Sigmoid colon (tissue), 7 donors: ENCODE data around the gene METTL27. TPM values are rescaled to one million over a fixed set of nuclear protein-coding genes. Genes with fewer than 3 reads are reported as not detected.

ENCODE experiments used
- DNase-seq: peaks from one replicate; pipeline ENCODE4 v3.0.0-alpha.2; 2019
- H3K27ac ChIP-seq, 4 donors: fragments of 200-600 bp; sonication (generic); one replicate each; pipeline ENCODE4 v1.5.1; 2016 to 2019; ENCODE audit warnings: mild to moderate bottlenecking in 1 of 4
- H3K27me3 ChIP-seq, 3 donors: fragments of 200-600 bp; sonication (generic); one replicate each; pipeline ENCODE4 v1.5.1; 2019; ENCODE audit warnings: mild to moderate bottlenecking in 1 of 3
- H3K36me3 ChIP-seq, 4 donors: fragments of 200-600 bp; sonication (generic); one replicate each; pipeline ENCODE4 v1.5.1; 2016 to 2019
- H3K4me1 ChIP-seq, 4 donors: fragments of 200-600 bp; sonication (generic); one replicate each; pipeline ENCODE4 v1.5.1; 2017 to 2019
- H3K4me3 ChIP-seq, 4 donors: fragments of 200-600 bp; sonication (generic); one replicate each; pipeline ENCODE4 v1.5.1; 2017 to 2019; ENCODE audit warnings: mild to moderate bottlenecking in 2 of 4, moderate library complexity in 1 of 4
- H3K9me3 ChIP-seq, 4 donors: fragments of 200-600 bp in 3 of 4; sonication (generic) in 3 of 4; one replicate each; pipeline versions ENCODE4 v1.5.1 to v1.6.1; 2013 to 2019
- EP300 ChIP-seq, 4 donors: sonication (generic); formaldehyde crosslinking; IDR thresholded peaks; one replicate each; pipeline ENCODE4 v1.6.1; 2017; ENCODE audit warnings: antibody characterized with exemption in 4 of 4
- POLR2A ChIP-seq, 2 donors: fragments of 450-650 bp; IDR thresholded peaks; one replicate each; pipeline ENCODE4 v1.6.1; 2016; ENCODE audit warnings: antibody characterized with exemption in 2 of 2, mild to moderate bottlenecking in 2 of 2, moderate library complexity in 2 of 2
- POLR2AphosphoS5 ChIP-seq, 4 donors: sonication (generic); formaldehyde crosslinking; IDR thresholded peaks; one replicate each; pipeline ENCODE4 v1.6.1; 2017; ENCODE audit warnings: antibody characterized with exemption in 4 of 4
- WGBS, 2 donors: extraction: QIAGEN DNeasy Blood & Tissue Kit; methylation state at CpG; one replicate each; pipeline ENCODE4 v1.1.7; 2013; 5-methylcytosine and 5-hydroxymethylcytosine counted together
- intact Hi-C: fragments of 100-400 bp; cut with DNase I; formaldehyde crosslinking; loops from one replicate; pipeline ENCODE4 v1.15.1; 2023
- polyA plus RNA-seq, 3 donors: library from polyadenylated mRNA; stranded (reverse); fragments of 200-250 nt; gene quantifications; one replicate each; pipeline ENCODE4 v1.2.3, GENCODE V29; 2013
- total RNA-seq, 4 donors: library from RNA; depleted of rRNA; stranded (reverse); fragments of >200 nt; gene quantifications; one replicate each; pipeline ENCODE4 v1.1.0, GENCODE V29; 2016
- TF ChIP-seq, protein P1 (sequence below), 4 experiments: fragments of 450-650 bp in 3 of 4; fragments of 200-600 bp in 1 of 4; IDR thresholded peaks; one replicate each; pipeline ENCODE4 v1.5.1; 2016 to 2019; ENCODE audit warnings: antibody characterized with exemption in 4 of 4, mild to moderate bottlenecking in 3 of 4, moderate library complexity in 2 of 4
- donor health status: healthy with polysubstance abuse.
- donor health status: Bipolar disorder and iron deficiency.
- donor health status: healthy.

The METTL27 gene
- total and polyA plus RNA-seq, 7 donors, result 0.99 to 12.3 (median 2.9) TPM

DNA sequence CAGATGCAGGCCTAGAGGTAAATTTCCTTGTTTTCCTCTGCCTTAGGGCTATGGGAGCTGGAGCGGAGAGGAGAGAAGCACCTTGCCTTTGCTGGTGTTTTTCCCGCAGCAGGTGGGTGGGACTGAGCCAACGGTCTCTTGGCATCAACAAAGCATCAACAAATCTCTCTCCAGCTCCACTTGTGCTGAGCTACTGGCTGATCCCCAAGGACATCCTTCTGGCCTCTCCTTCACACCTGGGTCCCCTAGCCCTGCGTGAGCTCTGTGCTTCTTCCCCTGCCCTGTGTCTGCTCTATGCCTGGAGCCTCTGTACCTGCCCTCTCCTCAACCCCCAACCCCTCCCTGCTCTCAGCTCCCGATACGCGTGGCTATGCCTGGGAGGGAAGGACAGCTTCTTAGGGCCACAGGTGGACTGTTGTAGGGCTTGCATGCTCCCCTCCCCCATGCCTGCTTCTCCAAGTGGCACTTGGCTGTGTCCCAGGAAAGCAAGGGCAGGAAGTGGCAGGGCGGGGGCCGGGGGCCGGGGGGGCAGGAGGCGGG, 14.7 kb downstream of the METTL27 start:
- H3K36me3 ChIP-seq, result no peaks in the 10 kb centered on the region
- H3K27me3 ChIP-seq, result peaks cover 0 to 7% (median 0%) of the 10 kb centered on the region in 3 donors
- H3K9me3 ChIP-seq, result no peaks in the 10 kb centered on the region
- TF ChIP-seq EP300 (IDR thresholded peaks at IDR 0.05), result no peak
- TF ChIP-seq POLR2A (IDR thresholded peaks at IDR 0.05), result peak in 1 of 2 donors; percentile 8
- TF ChIP-seq, protein P1, sequence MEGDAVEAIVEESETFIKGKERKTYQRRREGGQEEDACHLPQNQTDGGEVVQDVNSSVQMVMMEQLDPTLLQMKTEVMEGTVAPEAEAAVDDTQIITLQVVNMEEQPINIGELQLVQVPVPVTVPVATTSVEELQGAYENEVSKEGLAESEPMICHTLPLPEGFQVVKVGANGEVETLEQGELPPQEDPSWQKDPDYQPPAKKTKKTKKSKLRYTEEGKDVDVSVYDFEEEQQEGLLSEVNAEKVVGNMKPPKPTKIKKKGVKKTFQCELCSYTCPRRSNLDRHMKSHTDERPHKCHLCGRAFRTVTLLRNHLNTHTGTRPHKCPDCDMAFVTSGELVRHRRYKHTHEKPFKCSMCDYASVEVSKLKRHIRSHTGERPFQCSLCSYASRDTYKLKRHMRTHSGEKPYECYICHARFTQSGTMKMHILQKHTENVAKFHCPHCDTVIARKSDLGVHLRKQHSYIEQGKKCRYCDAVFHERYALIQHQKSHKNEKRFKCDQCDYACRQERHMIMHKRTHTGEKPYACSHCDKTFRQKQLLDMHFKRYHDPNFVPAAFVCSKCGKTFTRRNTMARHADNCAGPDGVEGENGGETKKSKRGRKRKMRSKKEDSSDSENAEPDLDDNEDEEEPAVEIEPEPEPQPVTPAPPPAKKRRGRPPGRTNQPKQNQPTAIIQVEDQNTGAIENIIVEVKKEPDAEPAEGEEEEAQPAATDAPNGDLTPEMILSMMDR (IDR thresholded peaks at IDR 0.05), result no peak
- peak overlapping the region in 3 of 4 donors; percentile 10 to 28 (median 13) for H3K27ac ChIP-seq
- intact Hi-C loops, result no loop called here
- DNase-seq, result no peak
- 4 to 19% methylated on average over 11 of the region's 11 CpGs for WGBS, 2 donors
- no peak overlapping the region for H3K4me3 ChIP-seq
- H3K4me1 ChIP-seq, result peaks cover 0 to 19% (median 15%) of the 10 kb centered on the region in 4 donors

GRCh38 chr7:73824986-73825385, 17.3 kb downstream of the METTL27 start:
- Histone ChIP-seq H3K27ac (no peak overlapping the region), H3K9me3 (no peaks in the 10 kb centered on the region), H3K4me1 (peaks cover 0 to 24% (median 17%) of the 10 kb centered on the region in 4 donors), H3K4me3 (no peak overlapping the region), H3K36me3 (no peaks in the 10 kb centered on the region), H3K27me3 (no peaks in the 10 kb centered on the region)
- intact Hi-C loops, result no loop called here
- DNase-seq, result no peak
- no peak for TF ChIP-seq EP300 (IDR thresholded peaks at IDR 0.05)
- TF ChIP-seq POLR2A (IDR thresholded peaks at IDR 0.05), result no peak
- no peak for TF ChIP-seq POLR2AphosphoS5 (IDR thresholded peaks at IDR 0.05)
- TF ChIP-seq, protein P1 (IDR thresholded peaks at IDR 0.05), result no peak
- WGBS, 2 donors, result 79 to 89% methylated on average over 9 of the region's 9 CpGs

DNA sequence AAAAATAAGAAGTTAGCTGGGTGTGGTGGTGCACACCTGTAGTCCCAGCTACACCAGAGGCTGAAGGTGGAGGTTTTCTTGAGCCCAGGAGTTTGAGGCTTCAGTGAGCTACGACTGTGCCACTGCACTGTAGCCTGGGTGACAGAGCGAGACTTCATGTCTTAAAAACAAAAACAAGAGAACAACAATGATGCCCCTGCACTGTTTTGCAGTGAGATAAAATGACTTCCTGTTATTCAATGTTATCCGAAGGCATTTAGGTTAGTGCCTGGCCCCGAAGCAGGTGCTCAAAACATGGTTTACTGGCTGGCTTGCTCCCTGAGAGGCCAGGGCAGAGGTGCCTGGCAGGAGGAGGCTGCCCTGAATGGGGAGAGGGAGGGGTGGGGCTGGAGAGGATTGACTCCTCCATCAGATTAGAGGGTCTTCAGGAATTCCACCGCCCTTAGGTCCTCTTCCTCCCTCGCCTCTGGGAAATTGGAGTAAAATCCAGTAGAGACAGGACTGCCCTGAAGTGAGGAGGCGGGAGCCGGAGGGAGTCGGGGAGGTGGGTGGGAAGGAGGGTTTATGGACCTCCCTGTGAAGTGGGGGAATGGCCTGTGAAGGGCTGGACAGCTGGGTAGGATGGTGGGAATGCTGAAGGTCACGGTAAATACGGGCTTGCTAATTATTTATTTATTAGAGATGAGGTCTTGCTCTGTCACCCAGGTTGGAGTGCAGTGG, 18.3 kb downstream of the METTL27 start:
- Histone ChIP-seq H3K9me3 (no peaks in the 10 kb centered on the region), H3K36me3 (no peaks in the 10 kb centered on the region), H3K27me3 (no peaks in the 10 kb centered on the region), H3K4me3 (no peak overlapping the region), H3K4me1 (peaks cover 0 to 24% (median 17%) of the 10 kb centered on the region in 4 donors), H3K27ac (no peak overlapping the region)
- 77 to 83% methylated on average over 11 of the region's 11 CpGs for WGBS, 2 donors
- TF ChIP-seq EP300 (IDR thresholded peaks at IDR 0.05) (no peak), POLR2A (IDR thresholded peaks at IDR 0.05) (no peak), POLR2AphosphoS5 (IDR thresholded peaks at IDR 0.05) (no peak)
- TF ChIP-seq, protein P1 (IDR thresholded peaks at IDR 0.05), result no peak
- intact Hi-C loops, result no loop called here
- DNase-seq, result no peak

DNA sequence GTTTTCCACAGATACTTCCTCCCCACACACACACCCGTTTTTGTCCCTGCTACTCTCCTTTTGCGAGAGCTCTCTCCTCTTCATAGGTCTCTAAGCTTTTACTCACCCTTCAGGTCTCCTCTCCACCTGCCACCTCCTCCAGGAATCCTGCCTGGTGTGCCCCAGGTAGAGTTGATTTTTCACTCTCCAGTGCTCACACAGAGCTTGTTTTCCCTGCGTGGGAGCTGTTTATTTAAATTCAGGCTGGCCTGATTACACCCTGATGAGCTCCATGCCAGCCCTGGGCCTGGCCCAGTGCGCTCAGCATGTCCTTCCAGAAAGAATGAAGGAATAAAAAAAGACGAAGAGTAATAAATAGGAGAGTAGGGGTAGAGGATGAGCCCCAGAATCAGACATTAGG, 19.1 kb downstream of the METTL27 start:
- WGBS, 2 donors, result 36 to 66% methylated on average over 5 of the region's 5 CpGs
- H3K9me3 ChIP-seq, result no peaks in the 10 kb centered on the region
- DNase-seq, result no peak
- TF ChIP-seq POLR2AphosphoS5 (IDR thresholded peaks at IDR 0.05) (no peak), POLR2A (IDR thresholded peaks at IDR 0.05) (no peak), EP300 (IDR thresholded peaks at IDR 0.05) (no peak)
- TF ChIP-seq, protein P1 (IDR thresholded peaks at IDR 0.05), result no peak
- H3K36me3 ChIP-seq, result no peaks in the 10 kb centered on the region
- no peaks in the 10 kb centered on the region for H3K27me3 ChIP-seq
- intact Hi-C loops, result no loop called here
- H3K4me1 ChIP-seq, result peaks cover 0 to 21% (median 14%) of the 10 kb centered on the region in 4 donors
- no peak overlapping the region for H3K27ac ChIP-seq
- H3K4me3 ChIP-seq, result no peak overlapping the region
